SU-DHL-6 (cell line): ENCODE results near the gene ABCA5.

Experiments used
- H2AFZ ChIP-seq: fragments of 200-600 bp; sonication (generic); 2 replicates; pipeline ENCODE4 v1.6.1; 2014; ENCODE audit warnings: low read depth, mild to moderate bottlenecking, moderate library complexity, mixed read lengths, antibody characterized with exemption, low read length; ENCODE audit not compliant: severe bottlenecking
- H3F3A ChIP-seq: fragments of 200-600 bp; shearing (Covaris generic); 2 replicates; pipeline ENCODE4 v1.6.0; 2016; ENCODE audit warnings: antibody characterized with exemption, mild to moderate bottlenecking; ENCODE audit not compliant: insufficient read depth
- H3K27ac ChIP-seq: fragments of 200-600 bp; sonication (generic); 2 replicates; pipeline ENCODE4 v1.5.1; 2016; ENCODE audit warnings: low read depth, mild to moderate bottlenecking, low read length, moderate library complexity, mixed read lengths
- H3K27me3 ChIP-seq: fragments of 200-600 bp; sonication (generic), shearing (Covaris generic); 2 replicates; pipeline ENCODE4 v1.6.0; 2014; ENCODE audit warnings: mild to moderate bottlenecking, low read length
- H3K36me3 ChIP-seq: fragments of 200-600 bp; sonication (generic); 2 replicates; pipeline ENCODE4 v1.6.1; 2014; ENCODE audit warnings: mild to moderate bottlenecking, low read length, mixed read lengths
- H3K4me2 ChIP-seq: fragments of 300-600, 200-600 bp; shearing (Covaris generic), sonication (generic); 2 replicates; pipeline ENCODE4 v1.6.0; 2014; ENCODE audit warnings: low read length, low read depth, mild to moderate bottlenecking; ENCODE audit not compliant: poor library complexity, severe bottlenecking
- H3K4me3 ChIP-seq: fragments of 200-600 bp; sonication (generic); 2 replicates; pipeline ENCODE4 v1.5.1; 2014; ENCODE audit warnings: antibody characterized with exemption, low read length, mild to moderate bottlenecking, mixed read lengths; ENCODE audit not compliant: insufficient read depth, poor library complexity, severe bottlenecking
- H3K79me2 ChIP-seq: fragments of 200-600 bp; sonication (generic); 2 replicates; pipeline ENCODE4 v1.6.1; 2014; ENCODE audit warnings: mild to moderate bottlenecking, low read length, moderate library complexity; ENCODE audit not compliant: insufficient read depth
- H3K9ac ChIP-seq: fragments of 200-600 bp; sonication (generic); 2 replicates; pipeline ENCODE4 v1.7.0; 2014; ENCODE audit warnings: mild to moderate bottlenecking, low read length
- H3K9me2 ChIP-seq: fragments of 200-600 bp; sonication (generic); replicated peaks from 2 replicates; pipeline ENCODE4 v1.6.1; 2014; ENCODE audit warnings: low read length; ENCODE audit not compliant: insufficient read depth
- H3K9me3 ChIP-seq: fragments of 200-600 bp; sonication (generic); 2 replicates; pipeline ENCODE4 v1.6.1; 2014; ENCODE audit warnings: low read length, mixed read lengths; ENCODE audit not compliant: insufficient read depth
- H4K20me1 ChIP-seq: fragments of 200-600 bp; sonication (generic); 2 replicates; pipeline ENCODE4 v1.6.1; 2014; ENCODE audit warnings: low read depth, mild to moderate bottlenecking, antibody characterized with exemption, low read length, moderate library complexity, mixed read lengths
- CTCF ChIP-seq: fragments of 200-600 bp; sonication (generic); IDR thresholded peaks from one replicate; pipeline ENCODE4 v1.5.1; 2017; ENCODE audit warnings: antibody characterized with exemption, mild to moderate bottlenecking, low read length, moderate library complexity; ENCODE audit not compliant: insufficient read depth, poor library complexity, severe bottlenecking
- EZH2phosphoT487 ChIP-seq: fragments of 200-600 bp; sonication (generic), shearing (Covaris generic); conservative IDR thresholded peaks from 2 replicates; pipeline ENCODE4 v1.6.1; 2018; ENCODE audit warnings: mild to moderate bottlenecking, antibody characterized with exemption, low read length, moderate library complexity, mixed read lengths

ABCA5 gene

DNA sequence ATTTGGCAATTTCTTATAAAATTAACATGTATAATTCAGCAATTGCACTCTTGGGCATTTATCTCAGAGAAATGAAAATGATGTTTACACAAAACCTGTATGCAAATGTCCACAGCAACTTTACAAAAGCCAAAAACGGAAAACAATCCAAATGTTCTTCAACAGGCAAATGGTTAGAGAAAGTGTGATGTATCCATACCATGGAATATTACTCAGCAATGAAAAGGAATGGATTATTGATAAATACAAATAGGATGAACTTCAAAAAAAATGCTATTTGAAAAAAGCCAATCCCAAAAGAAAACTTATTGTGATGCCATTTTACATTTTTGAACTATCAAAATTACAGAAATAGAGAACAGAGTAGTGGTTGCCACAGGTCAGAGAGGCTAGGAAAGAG, 61.1 kb downstream of the ABCA5 start:
- no peak overlapping the region for H3K4me3 ChIP-seq
- H3K27ac ChIP-seq: no peak overlapping the region
- H2AFZ ChIP-seq: no peak overlapping the region
- H3K27me3 ChIP-seq: no peaks in the 10 kb centered on the region
- no peak for TF ChIP-seq CTCF
- TF ChIP-seq EZH2phosphoT487: no peak
- no peaks in the 10 kb centered on the region for H3K9me2 ChIP-seq
- no peaks in the 10 kb centered on the region for H3K79me2 ChIP-seq
- no peak overlapping the region for H3K9ac ChIP-seq
- H4K20me1 ChIP-seq: no peaks in the 10 kb centered on the region
- no peaks in the 10 kb centered on the region for H3K36me3 ChIP-seq
- no peak overlapping the region for H3K4me2 ChIP-seq
- no peaks in the 10 kb centered on the region for H3F3A ChIP-seq
- H3K9me3 ChIP-seq: no peaks in the 10 kb centered on the region

- no peak overlapping the region for H3K9ac ChIP-seq
- H3K27ac ChIP-seq: no peak overlapping the region
- no peaks in the 10 kb centered on the region for H3K9me2 ChIP-seq
- H3K9me3 ChIP-seq: no peaks in the 10 kb centered on the region
- H4K20me1 ChIP-seq: no peaks in the 10 kb centered on the region
- H3F3A ChIP-seq: no peaks in the 10 kb centered on the region; the same call in 1 of the 2 replicates
- H3K4me2 ChIP-seq: no peak overlapping the region
- no peaks in the 10 kb centered on the region for H3K27me3 ChIP-seq
- H3K4me3 ChIP-seq: no peak overlapping the region
- H3K79me2 ChIP-seq: no peaks in the 10 kb centered on the region
- TF ChIP-seq EZH2phosphoT487: no peak
- no peak for TF ChIP-seq CTCF
- H2AFZ ChIP-seq: no peak overlapping the region
- no peaks in the 10 kb centered on the region for H3K36me3 ChIP-seq
These were observed 72.7 kb downstream of the ABCA5 start for GRCh38 chr17:69254187-69254586.

GRCh38 chr17:69250641-69251040, 76.3 kb downstream of the ABCA5 start:
- no peaks in the 10 kb centered on the region for H4K20me1 ChIP-seq
- no peak overlapping the region for H3K27ac ChIP-seq
- H3K79me2 ChIP-seq: no peaks in the 10 kb centered on the region
- H3K9me2 ChIP-seq: no peaks in the 10 kb centered on the region
- no peaks in the 10 kb centered on the region for H3K9me3 ChIP-seq
- H3F3A ChIP-seq: no peaks in the 10 kb centered on the region; the same call in 1 of the 2 replicates
- TF ChIP-seq CTCF: no peak
- no peak for TF ChIP-seq EZH2phosphoT487
- H3K4me3 ChIP-seq: no peak overlapping the region
- no peak overlapping the region for H2AFZ ChIP-seq
- H3K27me3 ChIP-seq: no peaks in the 10 kb centered on the region
- H3K36me3 ChIP-seq: no peaks in the 10 kb centered on the region
- H3K4me2 ChIP-seq: no peak overlapping the region
- H3K9ac ChIP-seq: no peak overlapping the region
